Measurements from ENCODE around the gene RASGRF2. TPM values are rescaled to one million over a fixed set of nuclear protein-coding genes. Genes with fewer than 3 reads are reported as not detected.

RASGRF2 gene
- total RNA-seq, 2 experiments from 2014 or later: 0.06 to 0.13 TPM

- no peaks in the 10 kb centered on the region for H3K9me3 ChIP-seq (ENCODE audit: low read length)
- H3K9me2 ChIP-seq (ENCODE audit: insufficient read depth, low read length): no peaks in the 10 kb centered on the region
- H3K79me2 ChIP-seq (ENCODE audit: insufficient read depth, low read depth, low read length): no peaks in the 10 kb centered on the region
- H4K20me1 ChIP-seq (ENCODE audit: insufficient read depth, low read length): no peaks in the 10 kb centered on the region; the same call in 1 of the 2 replicates
- TF ChIP-seq CTCF (conservative IDR thresholded peaks at IDR 0.05; ENCODE audit: low read length) (no peak), EZH2phosphoT487 (IDR thresholded peaks at IDR 0.05; ENCODE audit: borderline replicate concordance, low read depth, low read length) (no peak)
- no peaks in the 10 kb centered on the region for H3K4me1 ChIP-seq (ENCODE audit: insufficient read depth, low read length, poor library complexity, severe bottlenecking)
- intact Hi-C loops (cut with micrococcal nuclease; ENCODE audit: unreplicated experiment): no loop called here
- H3K36me3 ChIP-seq (ENCODE audit: insufficient read depth, low read length): no peaks in the 10 kb centered on the region
- no TSS peak for BruUV-seq (replicated peaks)
- ChIA-PET CTCF (ENCODE audit: unreplicated experiment) (no interaction called here), POLR2A (no interaction called here)
- no peak overlapping the region for H2AFZ ChIP-seq (ENCODE audit: low read length)
- no peak overlapping the region for H3K4me2 ChIP-seq (ENCODE audit: low read length)
- no peak for DNase-seq (ENCODE audit: low spot score)
- H3K4me3 ChIP-seq (ENCODE audit: low read depth, low read length, poor library complexity, severe bottlenecking): no peak overlapping the region
- H3K27ac ChIP-seq (ENCODE audit: low read depth, low read length, poor library complexity, severe bottlenecking): no peak overlapping the region
Measured at GRCh38 chr5:81225463-81225862, 265.3 kb downstream of the RASGRF2 start.

GRCh38 chr5:81226286-81226685 is 266.1 kb downstream of the RASGRF2 start:
- no peaks in the 10 kb centered on the region for H3K4me1 ChIP-seq (ENCODE audit: insufficient read depth, low read length, poor library complexity, severe bottlenecking)
- no peak for TF ChIP-seq EZH2phosphoT487 (IDR thresholded peaks at IDR 0.05; ENCODE audit: borderline replicate concordance, low read depth, low read length)
- TF ChIP-seq CTCF (conservative IDR thresholded peaks at IDR 0.05; ENCODE audit: low read length): no peak
- no peak overlapping the region for H3K27ac ChIP-seq (ENCODE audit: low read depth, low read length, poor library complexity, severe bottlenecking)
- no peaks in the 10 kb centered on the region for H3K9me3 ChIP-seq (ENCODE audit: low read length)
- H3K4me3 ChIP-seq (ENCODE audit: low read depth, low read length, poor library complexity, severe bottlenecking): no peak overlapping the region
- intact Hi-C loops (cut with micrococcal nuclease; ENCODE audit: unreplicated experiment): no loop called here
- H3K36me3 ChIP-seq (ENCODE audit: insufficient read depth, low read length): no peaks in the 10 kb centered on the region
- ChIA-PET CTCF (ENCODE audit: unreplicated experiment) (no interaction called here), POLR2A (no interaction called here)
- no peaks in the 10 kb centered on the region for H3K9me2 ChIP-seq (ENCODE audit: insufficient read depth, low read length)
- no peak overlapping the region for H3K4me2 ChIP-seq (ENCODE audit: low read length)
- H4K20me1 ChIP-seq (ENCODE audit: insufficient read depth, low read length): no peaks in the 10 kb centered on the region; the same call in 1 of the 2 replicates
- DNase-seq (ENCODE audit: low spot score): no peak
- no peaks in the 10 kb centered on the region for H3K79me2 ChIP-seq (ENCODE audit: insufficient read depth, low read depth, low read length)
- H2AFZ ChIP-seq (ENCODE audit: low read length): no peak overlapping the region
- no TSS peak for BruUV-seq (replicated peaks)

- ChIA-PET CTCF (ENCODE audit: unreplicated experiment) (no interaction called here), POLR2A (no interaction called here)
- H3K4me3 ChIP-seq (ENCODE audit: low read depth, low read length, poor library complexity, severe bottlenecking): no peak overlapping the region
- no peaks in the 10 kb centered on the region for H3K9me2 ChIP-seq (ENCODE audit: insufficient read depth, low read length)
- no peak for DNase-seq (ENCODE audit: low spot score)
- intact Hi-C loops (cut with micrococcal nuclease; ENCODE audit: unreplicated experiment): no loop called here
- TF ChIP-seq EZH2phosphoT487 (IDR thresholded peaks at IDR 0.05; ENCODE audit: borderline replicate concordance, low read depth, low read length): no peak
- no peak for TF ChIP-seq CTCF (conservative IDR thresholded peaks at IDR 0.05; ENCODE audit: low read length)
- H3K4me1 ChIP-seq (ENCODE audit: insufficient read depth, low read length, poor library complexity, severe bottlenecking): no peaks in the 10 kb centered on the region
- no peaks in the 10 kb centered on the region; the same call in 1 of the 2 replicates for H4K20me1 ChIP-seq (ENCODE audit: insufficient read depth, low read length)
- H3K27ac ChIP-seq (ENCODE audit: low read depth, low read length, poor library complexity, severe bottlenecking): no peak overlapping the region
- H2AFZ ChIP-seq (ENCODE audit: low read length): no peak overlapping the region
- H3K9me3 ChIP-seq (ENCODE audit: low read length): no peaks in the 10 kb centered on the region
- H3K79me2 ChIP-seq (ENCODE audit: insufficient read depth, low read depth, low read length): no peaks in the 10 kb centered on the region
- no peaks in the 10 kb centered on the region for H3K36me3 ChIP-seq (ENCODE audit: insufficient read depth, low read length)
- no peak overlapping the region for H3K4me2 ChIP-seq (ENCODE audit: low read length)
- BruUV-seq (replicated peaks): no TSS peak
Measured at GRCh38 chr5:81226949-81227348, 266.8 kb downstream of the RASGRF2 start.
